Measurements from ENCODE around the gene SLC22A2.

DNA sequence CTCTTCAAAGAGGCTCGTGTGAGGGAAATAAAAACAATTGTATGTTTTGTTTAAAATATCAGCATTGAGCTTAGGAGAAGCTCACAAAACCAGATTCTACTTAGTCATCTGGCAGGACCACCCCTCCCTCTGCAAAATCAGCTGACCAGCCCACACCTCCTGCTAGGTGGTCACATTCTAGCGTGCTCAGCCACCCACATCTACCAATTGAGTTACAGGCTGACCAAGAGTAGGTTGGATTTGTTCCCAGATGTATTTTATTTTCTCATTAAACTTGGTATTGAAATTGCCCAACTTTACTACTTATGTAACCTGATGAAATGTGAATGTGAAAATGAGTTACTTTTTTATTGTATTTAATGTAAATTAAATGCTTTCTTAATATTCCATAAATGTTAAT is 56.2 kb downstream of the SLC22A2 start:
- TF ChIP-seq, protein P1, sequence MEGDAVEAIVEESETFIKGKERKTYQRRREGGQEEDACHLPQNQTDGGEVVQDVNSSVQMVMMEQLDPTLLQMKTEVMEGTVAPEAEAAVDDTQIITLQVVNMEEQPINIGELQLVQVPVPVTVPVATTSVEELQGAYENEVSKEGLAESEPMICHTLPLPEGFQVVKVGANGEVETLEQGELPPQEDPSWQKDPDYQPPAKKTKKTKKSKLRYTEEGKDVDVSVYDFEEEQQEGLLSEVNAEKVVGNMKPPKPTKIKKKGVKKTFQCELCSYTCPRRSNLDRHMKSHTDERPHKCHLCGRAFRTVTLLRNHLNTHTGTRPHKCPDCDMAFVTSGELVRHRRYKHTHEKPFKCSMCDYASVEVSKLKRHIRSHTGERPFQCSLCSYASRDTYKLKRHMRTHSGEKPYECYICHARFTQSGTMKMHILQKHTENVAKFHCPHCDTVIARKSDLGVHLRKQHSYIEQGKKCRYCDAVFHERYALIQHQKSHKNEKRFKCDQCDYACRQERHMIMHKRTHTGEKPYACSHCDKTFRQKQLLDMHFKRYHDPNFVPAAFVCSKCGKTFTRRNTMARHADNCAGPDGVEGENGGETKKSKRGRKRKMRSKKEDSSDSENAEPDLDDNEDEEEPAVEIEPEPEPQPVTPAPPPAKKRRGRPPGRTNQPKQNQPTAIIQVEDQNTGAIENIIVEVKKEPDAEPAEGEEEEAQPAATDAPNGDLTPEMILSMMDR (IDR thresholded peaks at IDR 0.05; ENCODE audit: insufficient read depth, low read length, poor library complexity, severe bottlenecking), result no peak
- no peak for TF ChIP-seq EZH2phosphoT487 (conservative IDR thresholded peaks at IDR 0.05; ENCODE audit: low read length)

Data from SU-DHL-6 (cell line).